ENCODE data around the gene ADAM11. TPM values are rescaled to one million over a fixed set of nuclear protein-coding genes. Genes with fewer than 3 reads are reported as not detected.
"Not testable (repeated sequence)": the region's sequence is repeated elsewhere in the genome, so short reads cannot be mapped to it uniquely, and the experiment has no call there.

The ADAM11 gene
- polyA plus RNA-seq, 4 donors = 0.15 to 0.62 TPM; not detected in 2

DNA sequence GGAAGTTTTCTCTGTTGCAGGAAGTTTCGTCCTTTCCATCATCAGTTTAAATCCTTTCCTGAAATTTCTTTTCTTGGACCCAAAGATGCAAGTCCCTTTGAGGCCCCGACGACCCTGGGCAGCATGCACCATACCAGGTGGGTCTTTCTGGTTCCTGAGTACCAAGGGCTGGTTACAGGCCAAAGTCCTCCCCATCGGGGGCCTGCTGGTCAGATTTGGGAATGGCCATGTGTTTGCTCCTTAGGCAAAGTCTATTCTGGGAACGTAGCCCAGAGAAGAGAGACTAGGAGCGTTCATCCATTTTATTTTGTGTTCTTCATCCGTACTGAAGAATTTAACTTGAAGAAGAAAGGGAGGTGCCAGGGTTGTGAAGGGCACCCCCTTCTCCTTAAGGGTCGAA is 17.5 kb upstream of the ADAM11 start:
- 93 to 94% (median 93%) methylated on average over 8 of the region's 8 CpGs for WGBS, 3 donors
- Histone ChIP-seq H3K27ac (ENCODE audit: low read depth in 1 of 3, low read length in 2 of 3) (no peak overlapping the region), H3K9me3 (ENCODE audit: control insufficient read depth in 2 of 2, insufficient read depth in 1 of 2, low read depth in 1 of 2, low read length in 1 of 2) (no peaks in the 10 kb centered on the region), H3K4me3 (ENCODE audit: low read depth in 1 of 3, low read length in 3 of 3) (no peak overlapping the region), H3K4me1 (ENCODE audit: control insufficient read depth in 3 of 3, insufficient read depth in 2 of 3, low read depth in 1 of 3, low read length in 2 of 3) (no peaks in the 10 kb centered on the region), H3K27me3 (ENCODE audit: control insufficient read depth in 3 of 3, insufficient read depth in 3 of 3, low read length in 3 of 3) (no peaks in the 10 kb centered on the region), H3K36me3 (ENCODE audit: control insufficient read depth in 3 of 3, insufficient read depth in 2 of 3, low read depth in 1 of 3, low read length in 3 of 3) (peaks cover 0 to 21% (median 0%) of the 10 kb centered on the region in 3 donors)
- FAIRE-seq = no peak
- DNase-seq = no peak

DNA sequence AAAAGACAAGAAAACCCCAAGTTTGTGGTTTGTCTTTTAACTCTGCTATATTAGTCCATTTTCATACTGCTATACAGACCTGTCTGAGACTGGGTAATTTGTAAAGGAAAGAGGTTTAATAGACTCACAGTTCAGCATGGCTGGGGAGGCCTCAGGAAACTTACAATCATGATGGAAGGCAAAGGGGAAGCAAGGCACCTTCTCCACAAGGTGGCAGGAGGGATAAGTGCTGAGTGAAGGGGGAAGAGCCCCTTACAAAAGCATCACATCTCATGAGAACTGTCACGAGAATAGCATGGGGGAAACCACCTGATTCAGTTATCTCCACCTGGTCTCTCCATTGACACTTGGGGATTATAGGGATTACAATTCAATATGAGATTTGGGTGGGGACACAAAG is 13.5 kb upstream of the ADAM11 start:
- H3K36me3 ChIP-seq (ENCODE audit: control insufficient read depth in 3 of 3, insufficient read depth in 2 of 3, low read depth in 1 of 3, low read length in 3 of 3) = peaks cover 0 to 36% (median 2%) of the 10 kb centered on the region in 3 donors
- 82 to 88% (median 86%) methylated on average over 1 of the region's 1 CpG for WGBS, 3 donors
- no peaks in the 10 kb centered on the region for H3K4me1 ChIP-seq (ENCODE audit: control insufficient read depth in 3 of 3, insufficient read depth in 2 of 3, low read depth in 1 of 3, low read length in 2 of 3)
- H3K27ac ChIP-seq (ENCODE audit: low read depth in 1 of 3, low read length in 2 of 3) = no peak overlapping the region
- no peaks in the 10 kb centered on the region for H3K27me3 ChIP-seq (ENCODE audit: control insufficient read depth in 3 of 3, insufficient read depth in 3 of 3, low read length in 3 of 3)
- FAIRE-seq (no peak), DNase-seq (no peak)
- no peaks in the 10 kb centered on the region for H3K9me3 ChIP-seq (ENCODE audit: control insufficient read depth in 2 of 2, insufficient read depth in 1 of 2, low read depth in 1 of 2, low read length in 1 of 2)
- H3K4me3 ChIP-seq (ENCODE audit: low read depth in 1 of 3, low read length in 3 of 3) = no peak overlapping the region

DNA sequence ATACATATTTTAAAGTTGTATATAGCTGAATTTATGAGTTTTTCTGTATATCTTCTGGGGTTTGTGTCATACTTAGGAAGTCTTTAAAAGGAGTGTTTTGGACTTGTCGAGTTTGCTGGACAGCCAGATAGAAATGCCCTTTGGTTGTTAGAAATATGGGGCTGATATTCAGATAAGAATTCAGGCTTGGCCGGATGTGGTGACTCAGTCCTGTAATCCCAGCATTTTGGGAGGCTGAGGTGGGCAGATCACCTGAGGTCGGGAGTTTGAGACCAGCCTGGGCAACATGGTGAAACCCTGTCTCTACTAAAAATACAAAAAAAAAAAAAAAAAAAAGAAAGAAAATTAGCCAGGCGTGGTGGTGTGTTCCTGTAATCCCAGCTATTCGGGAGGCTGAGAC is 13.1 kb upstream of the ADAM11 start:
- WGBS, 3 donors = 86 to 93% (median 87%) methylated on average over 4 to 5 of the region's 5 CpGs
- not testable (repeated sequence) for H3K9me3 ChIP-seq (ENCODE audit: control insufficient read depth in 2 of 2, insufficient read depth in 1 of 2, low read depth in 1 of 2, low read length in 1 of 2); H3K27me3 ChIP-seq (ENCODE audit: control insufficient read depth in 3 of 3, insufficient read depth in 3 of 3, low read length in 3 of 3); FAIRE-seq; H3K4me1 ChIP-seq (ENCODE audit: control insufficient read depth in 3 of 3, insufficient read depth in 2 of 3, low read depth in 1 of 3, low read length in 2 of 3); H3K27ac ChIP-seq (ENCODE audit: low read depth in 1 of 3, low read length in 2 of 3); H3K4me3 ChIP-seq (ENCODE audit: low read depth in 1 of 3, low read length in 3 of 3); DNase-seq
- H3K36me3 ChIP-seq (ENCODE audit: control insufficient read depth in 3 of 3, insufficient read depth in 2 of 3, low read depth in 1 of 3, low read length in 3 of 3) = peaks cover 0 to 40% (median 2%) of the 10 kb centered on the region in 3 donors

DNA sequence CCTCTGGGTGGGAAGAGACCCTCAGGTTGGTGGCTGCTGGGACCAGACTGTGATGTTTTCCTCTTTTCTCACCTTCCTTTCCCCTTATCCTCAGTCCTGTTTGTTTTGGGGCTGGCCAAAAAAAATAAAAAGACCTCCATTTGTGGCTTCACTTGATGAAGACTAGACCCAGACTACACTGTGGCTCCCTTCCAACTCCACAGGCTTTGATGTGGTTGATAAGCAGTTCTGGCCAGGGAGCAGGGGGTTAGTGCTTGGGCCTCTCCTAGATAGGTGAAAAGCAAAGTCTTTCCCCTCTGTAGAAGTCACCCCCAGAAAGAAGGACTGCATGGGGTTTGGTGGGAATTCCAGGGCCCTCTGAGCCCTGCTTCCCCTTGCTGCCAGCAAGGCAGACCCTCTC is 11.2 kb upstream of the ADAM11 start:
- no peak for DNase-seq
- peaks cover 0 to 41% (median 2%) of the 10 kb centered on the region in 3 donors for H3K36me3 ChIP-seq (ENCODE audit: control insufficient read depth in 3 of 3, insufficient read depth in 2 of 3, low read depth in 1 of 3, low read length in 3 of 3)
- H3K9me3 ChIP-seq (ENCODE audit: control insufficient read depth in 2 of 2, insufficient read depth in 1 of 2, low read depth in 1 of 2, low read length in 1 of 2) = no peaks in the 10 kb centered on the region
- H3K4me1 ChIP-seq (ENCODE audit: control insufficient read depth in 3 of 3, insufficient read depth in 2 of 3, low read depth in 1 of 3, low read length in 2 of 3) = no peaks in the 10 kb centered on the region
- no peak overlapping the region for H3K27ac ChIP-seq (ENCODE audit: low read depth in 1 of 3, low read length in 2 of 3)
- no peak for FAIRE-seq
- H3K4me3 ChIP-seq (ENCODE audit: low read depth in 1 of 3, low read length in 3 of 3) = no peak overlapping the region
- no peaks in the 10 kb centered on the region for H3K27me3 ChIP-seq (ENCODE audit: control insufficient read depth in 3 of 3, insufficient read depth in 3 of 3, low read length in 3 of 3)

DNA sequence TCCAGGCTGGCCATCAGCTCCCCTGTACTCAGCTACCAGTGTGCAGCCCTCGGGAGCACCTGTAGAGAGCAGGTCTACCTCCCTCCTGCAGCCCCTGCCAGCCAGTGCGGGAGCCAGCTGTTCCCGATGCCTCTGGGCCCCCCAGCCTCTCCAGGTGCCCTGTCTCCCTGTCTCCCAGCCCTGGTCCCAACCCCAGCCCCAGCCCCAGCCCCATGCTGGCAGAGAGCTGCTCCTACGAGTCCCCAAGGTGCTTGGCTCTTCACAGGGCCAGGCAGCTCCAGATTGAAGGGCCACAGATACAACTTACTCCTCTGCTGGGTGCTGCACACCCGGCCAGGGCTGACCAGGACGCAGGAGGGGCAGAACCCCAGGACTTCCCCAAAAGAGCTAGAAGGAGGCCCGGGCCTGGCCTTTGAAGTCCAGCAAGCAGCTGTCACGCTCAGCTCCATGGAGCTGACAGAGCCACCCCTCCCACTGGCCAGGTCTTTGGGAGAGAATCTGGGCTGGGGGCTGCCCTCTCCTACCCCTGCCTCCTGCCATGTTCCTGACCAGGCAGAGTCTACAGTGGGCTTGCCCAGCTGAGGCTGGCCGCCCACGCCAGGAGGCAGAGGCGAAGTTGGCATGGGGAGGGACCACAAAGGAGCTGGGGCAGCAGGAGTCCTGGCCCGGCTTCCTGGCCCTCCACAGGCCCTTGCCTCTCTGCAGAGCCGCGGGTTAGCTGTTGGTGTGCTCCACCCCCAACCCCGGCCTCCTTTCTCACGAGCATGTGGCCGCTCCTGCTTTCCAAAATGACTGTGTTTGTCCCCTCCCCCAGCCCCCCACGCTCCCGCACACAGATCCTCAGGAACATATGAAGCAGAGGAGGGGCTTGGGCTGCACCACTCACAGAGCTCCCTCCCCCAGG is 9.5 kb upstream of the ADAM11 start:
- 77 to 89% (median 87%) methylated on average over 17 to 19 of the region's 19 CpGs for WGBS, 3 donors
- H3K4me1 ChIP-seq (ENCODE audit: control insufficient read depth in 3 of 3, insufficient read depth in 2 of 3, low read depth in 1 of 3, low read length in 2 of 3) = no peaks in the 10 kb centered on the region
- H3K36me3 ChIP-seq (ENCODE audit: control insufficient read depth in 3 of 3, insufficient read depth in 2 of 3, low read depth in 1 of 3, low read length in 3 of 3) = peaks cover 0 to 41% (median 2%) of the 10 kb centered on the region in 3 donors
- no peak overlapping the region for H3K4me3 ChIP-seq (ENCODE audit: low read depth in 1 of 3, low read length in 3 of 3)
- DNase-seq (no peak), FAIRE-seq (no peak)
- H3K27ac ChIP-seq (ENCODE audit: low read depth in 1 of 3, low read length in 2 of 3) = no peak overlapping the region
- H3K9me3 ChIP-seq (ENCODE audit: control insufficient read depth in 2 of 2, insufficient read depth in 1 of 2, low read depth in 1 of 2, low read length in 1 of 2) = no peaks in the 10 kb centered on the region
- no peaks in the 10 kb centered on the region for H3K27me3 ChIP-seq (ENCODE audit: control insufficient read depth in 3 of 3, insufficient read depth in 3 of 3, low read length in 3 of 3)

DNA sequence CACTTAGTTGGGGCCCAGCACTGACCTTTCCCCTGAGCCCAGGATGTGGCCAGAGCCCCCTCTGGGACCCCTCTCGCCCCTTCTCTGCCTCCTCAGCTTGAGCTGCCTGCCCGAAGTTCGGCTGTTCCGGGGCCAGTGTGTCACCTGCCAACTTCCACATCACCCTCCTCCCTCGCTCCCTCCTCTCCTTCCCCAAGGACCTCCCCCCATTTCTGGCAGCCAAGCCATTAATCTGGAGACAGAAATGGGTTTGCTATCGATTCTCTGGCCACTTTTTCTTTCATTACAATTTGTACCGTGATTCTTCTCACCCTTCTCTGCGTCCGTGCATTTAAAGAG is 8.8 kb upstream of the ADAM11 start:
- no peak overlapping the region for H3K27ac ChIP-seq (ENCODE audit: low read depth in 1 of 3, low read length in 2 of 3)
- no peaks in the 10 kb centered on the region for H3K4me1 ChIP-seq (ENCODE audit: control insufficient read depth in 3 of 3, insufficient read depth in 2 of 3, low read depth in 1 of 3, low read length in 2 of 3)
- H3K4me3 ChIP-seq (ENCODE audit: low read depth in 1 of 3, low read length in 3 of 3) = no peak overlapping the region
- H3K36me3 ChIP-seq (ENCODE audit: control insufficient read depth in 3 of 3, insufficient read depth in 2 of 3, low read depth in 1 of 3, low read length in 3 of 3) = peaks cover 0 to 41% (median 2%) of the 10 kb centered on the region in 3 donors
- H3K9me3 ChIP-seq (ENCODE audit: control insufficient read depth in 2 of 2, insufficient read depth in 1 of 2, low read depth in 1 of 2, low read length in 1 of 2) = no peaks in the 10 kb centered on the region
- DNase-seq (no peak), FAIRE-seq (no peak)
- 68 to 81% (median 76%) methylated on average over 9 of the region's 9 CpGs for WGBS, 3 donors
- H3K27me3 ChIP-seq (ENCODE audit: control insufficient read depth in 3 of 3, insufficient read depth in 3 of 3, low read length in 3 of 3) = no peaks in the 10 kb centered on the region

DNA sequence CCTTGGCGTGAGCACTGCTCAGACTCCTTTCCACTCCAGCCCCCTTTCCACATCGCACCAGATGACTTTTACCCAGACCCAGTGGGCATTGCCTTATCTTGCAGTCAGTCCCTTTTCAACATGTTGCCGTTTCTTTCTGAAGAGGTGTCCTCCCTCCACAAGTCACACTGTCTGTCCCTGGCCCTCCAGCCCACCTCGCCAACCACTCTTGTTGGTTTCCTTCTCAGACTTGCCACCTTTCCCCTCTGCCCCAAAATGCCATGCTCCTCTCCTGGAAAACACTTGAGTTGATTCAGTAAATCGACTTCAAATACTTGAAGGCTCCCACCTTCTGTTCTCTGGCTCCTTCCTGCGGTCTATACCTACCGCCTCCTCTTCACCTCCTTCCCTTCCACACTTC is 7.5 kb upstream of the ADAM11 start:
- DNase-seq = no peak
- Histone ChIP-seq H3K4me3 (ENCODE audit: low read depth in 1 of 3, low read length in 3 of 3) (no peak overlapping the region), H3K4me1 (ENCODE audit: control insufficient read depth in 3 of 3, insufficient read depth in 2 of 3, low read depth in 1 of 3, low read length in 2 of 3) (no peaks in the 10 kb centered on the region), H3K9me3 (ENCODE audit: control insufficient read depth in 2 of 2, insufficient read depth in 1 of 2, low read depth in 1 of 2, low read length in 1 of 2) (no peaks in the 10 kb centered on the region), H3K36me3 (ENCODE audit: control insufficient read depth in 3 of 3, insufficient read depth in 2 of 3, low read depth in 1 of 3, low read length in 3 of 3) (peaks cover 0 to 41% (median 2%) of the 10 kb centered on the region in 3 donors), H3K27me3 (ENCODE audit: control insufficient read depth in 3 of 3, insufficient read depth in 3 of 3, low read length in 3 of 3) (peaks cover 0 to 2% (median 0%) of the 10 kb centered on the region in 3 donors), H3K27ac (ENCODE audit: low read depth in 1 of 3, low read length in 2 of 3) (no peak overlapping the region)
- 91 to 93% (median 93%) methylated on average over 7 of the region's 7 CpGs for WGBS, 3 donors
- no peak for FAIRE-seq

DNA sequence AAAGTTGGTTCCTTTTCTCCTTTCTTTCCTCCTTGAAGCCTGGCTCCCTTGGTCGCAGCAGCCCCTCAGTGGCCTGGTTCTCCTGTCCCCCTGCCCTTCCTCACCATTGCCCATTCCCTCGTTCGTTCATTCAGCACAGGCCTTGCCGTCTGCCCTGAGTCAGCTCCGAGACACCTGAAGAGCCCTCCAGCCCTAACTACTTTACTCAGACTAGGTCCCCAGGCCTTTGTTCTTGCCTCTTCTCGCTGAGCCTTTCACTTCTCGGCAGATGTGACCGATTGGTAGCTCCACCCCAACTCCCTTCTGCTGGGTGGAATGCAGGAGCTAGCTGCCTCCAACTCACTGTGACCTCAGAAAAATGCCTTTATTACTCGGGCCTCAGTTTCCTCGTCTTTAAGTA is 7.0 kb upstream of the ADAM11 start:
- 91 to 95% (median 92%) methylated on average over 10 of the region's 10 CpGs for WGBS, 3 donors
- FAIRE-seq (no peak), DNase-seq (no peak)
- no peaks in the 10 kb centered on the region for H3K9me3 ChIP-seq (ENCODE audit: control insufficient read depth in 2 of 2, insufficient read depth in 1 of 2, low read depth in 1 of 2, low read length in 1 of 2)
- H3K27me3 ChIP-seq (ENCODE audit: control insufficient read depth in 3 of 3, insufficient read depth in 3 of 3, low read length in 3 of 3) = peaks cover 0 to 3% (median under 1%) of the 10 kb centered on the region in 3 donors
- no peak overlapping the region for H3K27ac ChIP-seq (ENCODE audit: low read depth in 1 of 3, low read length in 2 of 3)
- H3K36me3 ChIP-seq (ENCODE audit: control insufficient read depth in 3 of 3, insufficient read depth in 2 of 3, low read depth in 1 of 3, low read length in 3 of 3) = peaks cover 0 to 40% (median 2%) of the 10 kb centered on the region in 3 donors
- no peaks in the 10 kb centered on the region for H3K4me1 ChIP-seq (ENCODE audit: control insufficient read depth in 3 of 3, insufficient read depth in 2 of 3, low read depth in 1 of 3, low read length in 2 of 3)
- no peak overlapping the region for H3K4me3 ChIP-seq (ENCODE audit: low read depth in 1 of 3, low read length in 3 of 3)
